A673 (cell line): ENCODE data around the gene SLC16A6.

Experiments
- CTCF ChIP-seq: fragments of 300-800, 200-600 bp; sonication (generic); conservative IDR thresholded peaks from 2 replicates; pipeline ENCODE4 v1.5.1; 2017; ENCODE audit warnings: low read depth, mild to moderate bottlenecking, antibody characterized with exemption, low read length, moderate library complexity, mixed read lengths
- EZH2 ChIP-seq: fragments of 200-600 bp; sonication (generic); IDR thresholded peaks from 2 replicates; pipeline ENCODE4 v1.6.1; 2017; ENCODE audit warnings: borderline replicate concordance, low read depth, mild to moderate bottlenecking, mixed read lengths, antibody characterized with exemption, low read length; ENCODE audit not compliant: poor library complexity, severe bottlenecking

GRCh38 chr17:68293490-68294195 is 2.7 kb upstream of the SLC16A6 start:
- no peak for TF ChIP-seq CTCF
- TF ChIP-seq EZH2, result no peak
